Measurements from ENCODE around the gene COPS3. TPM values are rescaled to one million over a fixed set of nuclear protein-coding genes. Genes with fewer than 3 reads are reported as not detected.
A peak's percentile ranks its signal among the peaks of the same experiment; 100 is the strongest.
"Not testable (repeated sequence)": the region's sequence is repeated elsewhere in the genome, so short reads cannot be mapped to it uniquely, and the experiment has no call there.

COPS3 gene
- total RNA-seq, 1 donor from 2014 or later, result 125 TPM

DNA sequence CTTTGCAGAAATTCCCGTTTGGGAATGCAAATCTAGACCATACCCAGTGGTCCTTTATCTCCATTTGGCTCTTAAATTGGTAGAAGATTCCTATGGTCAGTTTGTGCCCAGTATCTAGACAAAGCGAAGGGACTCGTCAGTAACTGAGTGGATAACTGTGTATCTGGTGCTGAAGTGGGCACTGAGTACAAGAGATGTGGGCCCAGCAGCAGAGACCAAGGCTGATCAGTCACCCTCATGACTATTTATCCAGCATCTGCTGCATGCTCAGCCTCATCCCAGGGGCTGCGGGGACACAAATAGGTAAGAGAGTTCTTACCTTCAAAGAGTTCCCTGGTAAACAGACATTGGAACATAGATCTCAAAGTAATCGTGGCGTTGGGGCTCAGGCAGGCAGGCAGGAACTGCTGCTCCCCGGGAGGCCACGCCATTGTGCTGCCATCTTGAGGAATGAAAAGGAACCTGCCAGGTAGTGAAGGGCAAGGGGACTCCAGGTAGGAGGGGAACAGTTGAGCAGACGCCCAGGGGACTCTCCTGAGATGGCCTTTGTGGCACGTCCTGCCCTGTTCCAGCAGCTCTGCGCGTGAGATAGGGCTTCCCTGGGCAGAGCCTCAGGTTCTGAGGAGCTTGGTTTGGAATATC, 32.4 kb upstream of the COPS3 start:
- DNase-seq, result peak; percentile 92
- H3K27me3 Mint-ChIP-seq, result no peaks in the 10 kb centered on the region
- intact Hi-C loops (cut with micrococcal nuclease), result loop anchor here (2.0 kb wide), 1 partner anchor 313 kb away; no protein-coding TSS in a partner anchor
- H3K9me3 Mint-ChIP-seq, result no peaks in the 10 kb centered on the region
- peaks cover 6% of the 10 kb centered on the region for H3K4me1 Mint-ChIP-seq
- H3K36me3 Mint-ChIP-seq (ENCODE audit: low read depth), result peaks cover 12% of the 10 kb centered on the region
- H3K27ac Mint-ChIP-seq, result no peak overlapping the region
- no peak overlapping the region for H3K4me3 Mint-ChIP-seq

- H3K9me3 Mint-ChIP-seq, result no peaks in the 10 kb centered on the region
- H3K4me1 Mint-ChIP-seq, result peaks cover 20% of the 10 kb centered on the region
- no peak for DNase-seq
- intact Hi-C loops (cut with micrococcal nuclease), result no loop called here
- no peak overlapping the region for H3K4me3 Mint-ChIP-seq
- peaks cover 15% of the 10 kb centered on the region for H3K36me3 Mint-ChIP-seq (ENCODE audit: low read depth)
- H3K27ac Mint-ChIP-seq, result no peak overlapping the region
- H3K27me3 Mint-ChIP-seq, result no peaks in the 10 kb centered on the region
Observed at GRCh38 chr17:17309356-17309755, 28.3 kb upstream of the COPS3 start.

- Mint-ChIP-seq H3K27ac (peak overlapping the region; percentile 85), H3K36me3 (ENCODE audit: low read depth) (peaks cover 9% of the 10 kb centered on the region), H3K4me3 (peak overlapping the region; percentile 89), H3K4me1 (peaks cover 25% of the 10 kb centered on the region), H3K27me3 (no peaks in the 10 kb centered on the region), H3K9me3 (no peaks in the 10 kb centered on the region)
- peak; percentile 89 for DNase-seq
- intact Hi-C loops (cut with micrococcal nuclease), result loop anchor here (1.0 to 2.0 kb wide), 3 partner anchors 68 to 263 kb away; partner anchors contain the start of genes FLCN, MPRIP and RASD1
Observed at GRCh38 chr17:17305281-17305801, 24.3 kb upstream of the COPS3 start.

GRCh38 chr17:17304521-17304985, 23.5 kb upstream of the COPS3 start:
- H3K27me3 Mint-ChIP-seq, result no peaks in the 10 kb centered on the region
- DNase-seq, result peak; percentile 75
- peak overlapping the region; percentile 85 for H3K27ac Mint-ChIP-seq
- H3K4me3 Mint-ChIP-seq, result peak overlapping the region; percentile 89
- H3K36me3 Mint-ChIP-seq (ENCODE audit: low read depth), result peaks cover 7% of the 10 kb centered on the region
- no peaks in the 10 kb centered on the region for H3K9me3 Mint-ChIP-seq
- intact Hi-C loops (cut with micrococcal nuclease), result loop anchor here (2.0 to 5.0 kb wide), 3 partner anchors 122 to 262 kb away; partner anchors contain the start of genes MPRIP and RASD1
- H3K4me1 Mint-ChIP-seq, result peaks cover 30% of the 10 kb centered on the region

DNA sequence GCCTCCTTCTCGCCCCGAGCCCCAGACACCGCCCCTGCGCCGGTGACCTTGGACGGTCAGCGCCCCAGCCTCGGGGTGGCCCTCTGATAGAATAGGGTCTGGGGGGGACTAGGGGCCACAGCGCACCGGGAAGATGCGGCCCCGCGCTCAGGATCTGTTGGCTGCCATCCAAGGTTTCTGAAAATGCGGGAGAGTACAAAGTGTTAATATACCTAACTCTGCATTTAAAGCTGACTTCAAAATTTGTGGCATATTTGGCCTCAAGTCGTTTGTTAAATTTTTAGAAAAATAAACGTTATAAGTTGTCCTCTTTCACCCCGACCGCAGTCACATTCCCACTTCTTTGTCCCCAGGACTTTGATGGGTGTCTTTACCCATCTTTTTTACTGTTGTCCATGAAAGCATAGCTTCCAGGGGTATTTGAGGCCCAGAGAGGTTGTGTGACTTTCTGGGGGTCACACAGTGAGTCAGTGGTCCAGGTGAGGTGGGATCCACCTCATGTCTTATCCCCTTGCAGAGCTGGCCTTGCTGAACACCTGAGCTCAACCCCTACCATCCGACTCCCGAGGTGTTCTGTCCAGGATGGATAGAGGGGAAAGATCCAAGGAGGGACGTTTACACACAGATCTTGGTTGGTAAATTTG, 22.9 kb upstream of the COPS3 start:
- peaks cover 5% of the 10 kb centered on the region for H3K36me3 Mint-ChIP-seq (ENCODE audit: low read depth)
- H3K27ac Mint-ChIP-seq, result peak overlapping the region; percentile 85

DNA sequence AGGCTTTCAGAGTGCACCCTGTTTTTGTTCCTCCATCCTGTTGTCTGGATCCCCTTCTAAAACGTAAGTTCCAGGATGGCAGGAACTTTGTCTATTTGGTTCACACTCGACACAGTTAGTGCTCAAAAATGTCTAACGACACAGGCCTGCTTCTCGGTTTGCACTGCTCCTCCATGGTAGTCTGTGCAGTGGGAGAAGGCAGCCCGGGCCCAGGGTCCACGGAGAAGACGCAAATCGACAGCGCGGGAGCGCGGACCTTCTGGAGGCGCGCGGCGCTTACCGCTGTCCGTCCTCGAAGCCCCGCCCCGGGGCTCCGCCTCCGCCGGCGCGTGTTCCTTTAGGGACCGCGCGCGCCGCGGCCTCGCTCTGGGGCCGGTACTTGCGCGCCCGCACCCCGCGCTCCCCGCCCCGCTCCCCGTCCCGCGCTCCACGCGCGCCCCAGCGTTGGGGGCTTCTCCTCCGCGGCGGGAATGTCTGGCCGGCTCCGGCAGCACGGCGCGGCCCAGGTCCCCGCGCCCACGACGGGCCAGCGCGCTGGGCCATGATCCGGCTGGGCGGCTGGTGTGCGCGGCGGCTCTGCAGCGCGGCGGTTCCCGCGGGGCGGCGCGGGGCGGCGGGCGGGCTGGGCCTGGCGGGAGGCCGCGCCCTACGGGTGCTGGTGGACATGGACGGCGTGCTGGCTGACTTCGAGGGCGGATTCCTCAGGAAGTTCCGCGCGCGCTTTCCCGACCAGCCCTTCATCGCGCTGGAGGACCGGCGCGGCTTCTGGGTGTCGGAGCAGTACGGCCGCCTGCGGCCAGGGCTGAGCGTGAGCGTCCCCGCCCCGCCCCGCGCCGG, 22.2 kb upstream of the COPS3 start, which contains the start of gene NT5M:
Gene NT5M (plus strand): TSS at position 364 of the 837 bp plus-strand sequence. CDS start 178 bp downstream, at position 542.
- Mint-ChIP-seq H3K27me3 (no peaks in the 10 kb centered on the region), H3K9me3 (no peaks in the 10 kb centered on the region), H3K4me3 (peak within 1 kb of the TSS; percentile 89), H3K27ac (peak within 1 kb of the TSS; percentile 92), H3K4me1 (peaks cover 30% of the 10 kb centered on the region), H3K36me3 (ENCODE audit: low read depth) (peaks cover 3% of the 10 kb centered on the region)
- intact Hi-C loops (cut with micrococcal nuclease), result loop anchor here (1.0 to 5.0 kb wide), 2 partner anchors 23 to 121 kb away; no protein-coding TSS in a partner anchor
- DNase-seq, result peak; percentile 94

More for the DNA sequence above, 22.9 kb upstream of the COPS3 start:
- Mint-ChIP-seq H3K4me1 (peaks cover 30% of the 10 kb centered on the region), H3K9me3 (no peaks in the 10 kb centered on the region), H3K4me3 (peak overlapping the region; percentile 89), H3K27me3 (no peaks in the 10 kb centered on the region)
- intact Hi-C loops (cut with micrococcal nuclease), result loop anchor here (1.0 to 5.0 kb wide), 4 partner anchors 24 to 261 kb away; partner anchors contain the start of genes MPRIP and RASD1
- DNase-seq, result no peak

- H3K9me3 Mint-ChIP-seq; H3K4me3 Mint-ChIP-seq; H3K27ac Mint-ChIP-seq; H3K36me3 Mint-ChIP-seq (ENCODE audit: low read depth); DNase-seq; H3K27me3 Mint-ChIP-seq: not testable (repeated sequence)
- peaks cover 36% of the 10 kb centered on the region for H3K4me1 Mint-ChIP-seq
- intact Hi-C loops (cut with micrococcal nuclease), result loop anchor here (5.0 kb wide), 1 partner anchor 119 kb away; no protein-coding TSS in a partner anchor
Observed at GRCh38 chr17:17301659-17302058, 20.6 kb upstream of the COPS3 start.

DNA sequence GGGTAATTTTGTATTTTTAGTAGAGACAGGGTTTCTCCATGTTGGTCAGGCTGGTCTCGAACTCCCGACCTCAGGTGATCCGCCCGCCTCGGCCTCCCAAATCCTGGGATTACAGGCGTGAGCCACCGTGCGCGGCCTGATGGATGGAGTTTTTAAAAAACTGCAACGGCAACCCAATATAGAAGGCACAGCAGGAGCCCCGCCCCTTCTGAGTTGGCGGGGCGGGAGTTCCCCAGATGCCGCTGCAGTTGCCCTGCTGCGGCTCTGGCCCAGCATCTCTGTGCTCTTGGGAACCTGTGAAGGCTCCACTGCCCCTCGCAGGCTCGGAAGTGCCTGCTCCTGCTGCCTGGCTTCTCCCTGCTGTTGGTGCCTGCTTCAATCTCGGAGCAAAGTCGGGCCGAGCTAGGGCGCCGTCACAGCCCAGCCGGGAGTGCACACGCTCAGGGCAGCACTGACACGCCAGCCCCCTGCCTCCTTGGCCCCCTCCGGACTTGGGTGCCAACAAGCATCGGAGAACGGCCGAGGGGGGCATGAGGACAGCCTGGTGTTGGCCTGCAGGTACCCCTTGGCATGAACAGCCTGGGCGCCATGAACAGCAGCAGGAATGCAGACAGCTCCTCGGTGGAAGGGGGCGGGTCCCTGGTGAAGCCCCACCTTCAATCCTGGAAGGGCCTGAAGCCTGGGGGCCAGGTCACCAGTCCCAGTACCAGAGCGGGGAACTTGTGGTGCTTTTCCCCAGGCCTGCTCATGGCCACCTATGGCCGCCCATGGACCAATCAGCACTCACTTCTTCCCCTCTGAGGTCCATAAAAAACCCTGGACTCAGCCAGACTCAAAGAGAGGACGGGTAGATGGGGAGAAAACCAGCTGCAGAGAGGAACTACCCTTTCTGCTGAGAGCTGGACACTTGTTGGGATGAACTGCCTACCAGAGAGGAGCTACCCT, 19.9 kb upstream of the COPS3 start:
- no peaks in the 10 kb centered on the region for H3K9me3 Mint-ChIP-seq
- peak overlapping the region; percentile 62 for H3K4me3 Mint-ChIP-seq
- intact Hi-C loops (cut with micrococcal nuclease), result loop anchor here (5.0 kb wide), 1 partner anchor 119 kb away; no protein-coding TSS in a partner anchor
- H3K27ac Mint-ChIP-seq, result no peak overlapping the region
- no peaks in the 10 kb centered on the region for H3K36me3 Mint-ChIP-seq (ENCODE audit: low read depth)
- peak; percentile 86 for DNase-seq
- peaks cover 34% of the 10 kb centered on the region for H3K4me1 Mint-ChIP-seq
- no peaks in the 10 kb centered on the region for H3K27me3 Mint-ChIP-seq

GRCh38 chr17:17298108-17298507, 17.1 kb upstream of the COPS3 start:
- no peaks in the 10 kb centered on the region for H3K9me3 Mint-ChIP-seq
- no peaks in the 10 kb centered on the region for H3K36me3 Mint-ChIP-seq (ENCODE audit: low read depth)
- peaks cover 4% of the 10 kb centered on the region for H3K27me3 Mint-ChIP-seq
- peaks cover 17% of the 10 kb centered on the region for H3K4me1 Mint-ChIP-seq
- DNase-seq, result no peak
- no peak overlapping the region for H3K27ac Mint-ChIP-seq
- H3K4me3 Mint-ChIP-seq, result no peak overlapping the region
- intact Hi-C loops (cut with micrococcal nuclease), result no loop called here

DNA sequence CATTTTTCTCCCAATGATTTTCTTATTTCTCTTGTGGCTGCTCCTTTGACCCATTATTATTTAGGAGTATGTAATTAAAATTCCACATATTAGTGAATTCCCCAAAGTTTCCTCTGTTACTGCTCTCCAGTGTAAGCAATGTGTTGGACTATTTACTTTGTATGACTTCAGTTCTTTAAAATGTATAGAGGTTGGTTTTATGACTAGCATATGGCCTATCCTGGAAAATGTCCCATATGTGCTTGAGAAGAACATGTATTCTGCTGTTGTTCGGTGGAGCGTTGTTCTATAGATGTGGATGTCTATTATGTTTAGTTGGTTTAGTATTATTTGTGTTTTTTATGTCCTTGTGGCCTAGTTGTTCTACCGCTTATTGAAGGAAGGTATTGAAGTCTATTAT, 16.2 kb upstream of the COPS3 start:
- Mint-ChIP-seq H3K36me3 (ENCODE audit: low read depth) (no peaks in the 10 kb centered on the region), H3K9me3 (no peaks in the 10 kb centered on the region), H3K27ac (no peak overlapping the region), H3K4me3 (no peak overlapping the region), H3K4me1 (peaks cover 12% of the 10 kb centered on the region), H3K27me3 (peaks cover 4% of the 10 kb centered on the region)
- intact Hi-C loops (cut with micrococcal nuclease), result no loop called here
- no peak for DNase-seq

GRCh38 chr17:17295141-17295540, 14.1 kb upstream of the COPS3 start:
- Mint-ChIP-seq H3K9me3 (no peaks in the 10 kb centered on the region), H3K36me3 (ENCODE audit: low read depth) (no peaks in the 10 kb centered on the region), H3K4me3 (no peak overlapping the region), H3K27ac (no peak overlapping the region), H3K4me1 (peaks cover 10% of the 10 kb centered on the region), H3K27me3 (peaks cover 5% of the 10 kb centered on the region)
- intact Hi-C loops (cut with micrococcal nuclease), result no loop called here
- DNase-seq, result no peak

- H3K4me3 Mint-ChIP-seq, result no peak overlapping the region
- H3K36me3 Mint-ChIP-seq (ENCODE audit: low read depth), result no peaks in the 10 kb centered on the region
- no peak overlapping the region for H3K27ac Mint-ChIP-seq
- H3K9me3 Mint-ChIP-seq, result no peaks in the 10 kb centered on the region
- H3K4me1 Mint-ChIP-seq, result no peaks in the 10 kb centered on the region
- intact Hi-C loops (cut with micrococcal nuclease), result no loop called here
- no peak for DNase-seq
- peaks cover 3% of the 10 kb centered on the region for H3K27me3 Mint-ChIP-seq
Observed at GRCh38 chr17:17289701-17290100, 8.7 kb upstream of the COPS3 start.
